H54 (cell line): ENCODE measurements around the gene CORO6.

Source experiments
- DNase-seq: peaks from one replicate; pipeline ENCODE4 v3.0.0; 2011; ENCODE audit warnings: low spot score, mixed read lengths; ENCODE audit not compliant: insufficient read length
- FAIRE-seq: peaks from 3 replicates; lab custom pipeline; 2011; peaks lifted over from hg19 to GRCh38; lab: Jason Lieb, UNC
- POLR2A ChIP-seq: IDR thresholded peaks from 2 replicates; pipeline ENCODE4 v1.6.1; 2011; ENCODE audit warnings: low read depth, mild to moderate bottlenecking, low read length

The CORO6 gene

DNA sequence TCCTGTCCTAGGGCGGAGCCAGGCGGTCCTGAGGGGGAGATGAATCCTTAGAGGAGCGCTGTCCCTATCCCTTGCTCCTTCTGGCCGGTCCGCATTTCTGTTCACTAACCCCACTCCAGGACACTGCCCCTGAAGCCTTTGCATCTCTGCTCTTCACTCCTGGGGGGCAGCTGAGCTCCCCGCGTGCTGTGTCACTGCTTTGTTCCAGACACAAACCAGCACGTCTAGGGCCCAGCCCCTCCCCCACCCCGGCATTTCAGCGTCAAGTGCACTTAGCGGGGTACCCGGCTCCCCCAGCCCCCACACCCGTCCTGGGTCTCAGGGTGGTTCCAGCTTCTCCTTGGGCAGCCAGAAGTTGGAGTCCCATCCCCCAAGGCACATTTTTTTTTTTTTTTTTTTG, 8.9 kb downstream of the CORO6 start:
- no peak for TF ChIP-seq POLR2A
- no peak for FAIRE-seq
- DNase-seq: no peak

DNA sequence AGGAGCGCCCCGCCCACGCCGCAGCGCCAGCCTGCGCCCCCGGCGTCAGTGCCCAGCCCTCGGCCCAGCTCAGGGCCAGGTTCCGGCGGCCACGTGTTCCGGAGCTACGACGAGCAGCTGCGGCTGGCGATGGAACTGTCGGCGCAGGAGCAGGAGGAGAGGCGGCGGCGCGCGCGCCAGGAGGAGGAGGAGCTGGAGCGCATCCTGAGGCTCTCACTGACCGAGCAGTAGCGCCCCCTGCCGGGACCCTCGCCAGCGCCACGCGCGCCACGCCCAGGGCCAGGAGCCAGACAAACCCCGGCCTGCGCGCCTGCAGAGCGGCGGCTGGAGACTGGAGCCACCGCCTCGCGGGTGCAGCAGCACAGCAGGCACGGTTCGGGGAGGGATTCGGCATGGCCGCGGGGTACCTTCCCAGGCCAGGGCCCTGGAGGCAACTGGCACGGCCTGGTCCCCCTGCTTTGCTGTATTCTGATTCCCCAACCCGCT, 9.3 kb downstream of the CORO6 start:
- no peak for TF ChIP-seq POLR2A
- FAIRE-seq: no peak
- DNase-seq: no peak

DNA sequence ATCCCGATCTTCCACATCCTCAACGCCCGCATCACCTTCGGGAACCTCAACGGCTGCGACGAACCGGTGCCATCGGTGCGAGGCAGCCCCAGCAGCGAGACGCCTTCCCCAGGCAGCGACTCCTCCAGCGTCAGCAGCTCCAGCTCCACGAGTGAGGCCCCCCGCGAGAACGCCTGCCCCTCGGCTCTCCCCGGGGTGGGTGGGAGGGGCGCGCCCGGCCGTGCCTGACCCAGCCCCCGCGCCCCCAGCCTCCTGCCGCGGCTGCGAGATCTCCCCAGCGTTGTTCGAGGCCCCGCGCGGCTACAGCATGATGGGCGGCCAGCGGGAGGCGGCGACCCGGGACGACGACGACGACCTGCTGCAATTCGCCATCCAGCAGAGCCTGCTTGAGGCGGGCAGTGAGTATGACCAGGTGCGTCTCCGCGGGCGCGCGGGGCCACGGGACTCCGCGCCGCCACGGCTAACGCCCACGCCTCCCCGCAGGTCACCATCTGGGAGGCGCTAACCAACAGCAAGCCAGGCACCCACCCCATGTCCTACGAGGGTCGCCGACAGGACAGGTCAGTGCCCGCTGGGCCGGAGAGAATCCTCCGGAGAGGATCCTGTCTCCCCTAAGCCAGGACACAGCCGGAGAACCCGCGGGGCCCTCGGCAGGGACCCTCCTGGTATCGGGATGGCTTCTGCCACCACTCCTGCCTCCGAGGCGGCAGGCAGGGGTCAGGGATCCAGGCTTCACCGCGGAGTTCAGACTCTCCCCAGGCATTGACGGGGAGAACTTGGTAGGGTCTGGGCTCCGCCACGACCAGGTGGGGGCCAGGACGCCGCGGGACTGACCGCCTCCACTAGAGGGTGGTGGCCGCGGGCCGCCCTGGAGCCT, 10.1 kb downstream of the CORO6 start:
- DNase-seq: no peak
- TF ChIP-seq POLR2A: no peak
- no peak for FAIRE-seq

DNA sequence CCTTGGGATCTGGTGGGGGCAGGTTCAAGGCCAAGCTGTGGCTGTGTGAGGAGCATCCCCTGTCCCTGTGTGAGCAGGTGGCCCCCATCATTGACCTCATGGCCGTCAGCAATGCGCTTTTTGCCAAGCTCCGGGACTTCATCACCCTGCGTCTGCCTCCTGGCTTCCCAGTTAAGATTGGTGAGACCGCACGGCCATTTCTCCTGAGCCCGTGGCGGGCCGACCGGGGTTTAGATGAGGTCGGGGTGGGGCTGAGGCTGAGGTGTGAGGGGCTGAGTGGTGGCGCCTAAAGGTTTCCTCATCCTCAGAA, 10.7 kb downstream of the CORO6 start:
- no peak for FAIRE-seq
- TF ChIP-seq POLR2A: no peak
- DNase-seq: no peak

DNA sequence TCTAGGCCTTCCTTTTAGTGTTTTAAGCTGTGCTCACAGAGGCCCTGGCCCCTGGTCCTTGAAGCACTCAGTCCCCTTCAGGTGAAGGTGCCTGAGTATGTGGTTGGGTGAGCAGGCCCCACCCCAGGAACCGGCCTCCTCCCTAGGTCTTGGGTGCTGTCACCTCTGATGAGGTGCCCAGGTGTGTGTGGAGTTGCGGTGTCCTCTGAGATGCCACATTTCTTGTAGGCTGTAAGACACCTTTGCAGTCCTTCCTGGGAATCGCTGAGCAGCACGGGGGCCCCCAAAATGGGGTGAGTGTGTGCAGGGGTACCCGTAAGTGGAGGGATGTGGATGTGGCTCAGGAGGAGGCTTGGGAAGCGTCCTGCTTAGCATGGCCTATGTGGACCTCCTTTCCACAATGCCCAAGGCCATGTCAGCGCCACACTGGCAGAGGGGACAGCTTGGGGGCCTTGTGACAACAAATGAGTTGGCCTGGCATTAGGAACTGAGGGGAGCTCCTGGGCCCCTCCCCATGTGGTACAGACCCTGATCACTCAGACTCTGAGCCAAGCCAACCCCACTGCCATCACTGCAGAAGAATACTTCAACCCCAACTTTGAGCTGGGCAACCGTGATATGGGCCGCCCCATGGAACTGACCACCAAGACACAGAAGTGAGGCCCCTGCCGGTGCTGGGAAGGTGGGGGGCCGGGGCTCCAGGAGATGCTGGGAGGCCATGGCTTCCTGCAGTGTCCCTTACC, 11.2 kb downstream of the CORO6 start:
- no peak for FAIRE-seq
- no peak for DNase-seq
- no peak for TF ChIP-seq POLR2A

DNA sequence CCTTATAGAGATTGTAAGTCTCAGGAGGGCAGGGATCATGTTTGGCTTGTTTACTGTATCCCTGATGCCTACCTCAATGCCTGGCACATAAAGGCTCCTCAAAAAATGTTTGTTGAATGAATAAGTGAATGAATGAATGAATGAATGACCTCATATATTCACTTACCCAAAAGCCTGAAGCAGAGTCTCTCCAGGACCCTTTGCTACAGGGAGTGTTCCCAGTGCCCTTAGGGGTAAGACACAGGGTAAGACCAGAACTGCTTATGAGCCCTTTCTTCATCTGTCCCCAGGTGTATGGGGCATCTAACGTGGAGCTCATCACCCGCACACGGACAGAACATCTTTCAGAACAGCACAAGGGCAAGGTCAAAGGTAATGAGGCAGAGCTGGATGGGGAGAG, 12.3 kb downstream of the CORO6 start:
- no peak for TF ChIP-seq POLR2A
- FAIRE-seq (no peak), DNase-seq (no peak)

DNA sequence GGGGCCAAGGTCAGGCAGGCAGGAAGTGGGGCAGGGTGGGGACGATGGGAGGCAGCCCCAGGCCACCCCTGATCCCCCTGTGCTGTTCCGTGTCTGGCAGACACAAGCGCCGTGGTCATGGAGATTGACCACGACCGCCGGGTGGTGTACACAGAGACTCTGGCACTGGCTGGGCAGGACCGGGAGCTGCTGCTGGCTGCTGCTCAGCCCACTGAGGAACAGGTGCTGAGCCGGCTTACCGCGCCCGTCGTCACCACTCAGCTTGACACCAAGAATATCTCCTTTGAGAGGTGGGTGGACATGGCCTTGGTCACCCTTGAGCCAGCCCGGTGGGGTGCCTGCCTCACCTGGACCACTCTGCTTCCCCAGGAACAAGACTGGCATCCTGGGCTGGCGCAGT, 13.7 kb downstream of the CORO6 start:
- FAIRE-seq: no peak
- TF ChIP-seq POLR2A: no peak
- DNase-seq: no peak

DNA sequence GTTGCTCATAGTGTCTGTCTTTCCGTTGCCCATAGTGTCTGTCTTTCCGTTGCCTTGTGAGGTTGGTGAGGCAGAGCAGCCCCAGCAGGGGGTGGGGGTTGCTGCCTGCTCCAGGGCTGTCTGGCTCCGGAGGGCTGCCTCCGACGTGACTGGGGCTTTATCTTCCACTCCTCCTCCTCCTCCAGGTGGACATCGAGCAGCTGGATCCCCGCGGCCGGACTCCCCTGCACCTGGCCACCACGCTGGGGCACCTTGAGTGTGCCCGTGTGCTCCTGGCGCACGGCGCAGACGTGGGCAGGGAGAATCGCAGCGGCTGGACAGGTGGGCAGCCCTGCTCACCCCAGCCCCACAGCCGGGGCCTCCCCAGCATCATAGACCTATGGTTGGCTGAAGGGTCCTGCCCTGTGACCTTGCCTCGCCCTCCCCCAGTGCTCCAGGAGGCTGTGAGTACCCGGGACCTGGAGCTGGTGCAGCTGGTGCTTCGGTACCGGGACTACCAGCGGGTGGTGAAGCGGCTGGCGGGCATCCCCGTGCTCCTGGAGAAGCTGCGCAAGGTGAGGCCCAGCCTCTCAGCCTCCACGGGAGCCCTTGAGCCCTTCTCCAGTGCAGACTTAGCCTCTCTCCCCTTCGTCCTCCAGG, 15.0 kb downstream of the CORO6 start:
- no peak for DNase-seq
- TF ChIP-seq POLR2A: no peak
- FAIRE-seq: no peak

DNA sequence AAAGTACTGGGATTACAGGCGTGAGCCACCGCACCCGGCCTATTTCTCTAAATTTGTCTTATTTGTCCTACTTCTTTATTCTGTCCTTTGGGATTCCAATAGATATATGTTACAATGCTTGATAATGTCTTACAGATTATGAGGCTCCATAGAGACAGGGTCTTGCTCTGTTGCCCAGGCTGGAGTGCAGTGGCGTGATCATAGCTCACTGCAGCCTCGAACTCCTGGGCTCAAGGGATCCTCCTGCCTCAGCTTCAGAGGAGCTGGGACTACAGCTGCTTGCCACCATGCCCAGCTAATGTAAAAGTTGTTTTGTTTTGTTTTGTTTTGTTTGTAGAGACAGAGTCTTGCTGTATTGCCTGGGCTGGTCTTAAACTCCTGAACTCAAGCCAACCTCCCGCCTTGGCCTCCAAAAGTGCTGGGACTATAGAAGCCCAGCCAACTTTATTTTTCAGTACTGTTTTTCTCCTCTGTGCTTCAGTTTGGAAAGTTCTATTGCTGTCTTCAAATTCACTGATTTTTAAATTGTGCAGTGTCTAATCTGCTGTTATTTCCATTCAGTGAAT, 19.5 kb downstream of the CORO6 start:
- no peak for TF ChIP-seq POLR2A
- FAIRE-seq (no peak), DNase-seq (no peak)

DNA sequence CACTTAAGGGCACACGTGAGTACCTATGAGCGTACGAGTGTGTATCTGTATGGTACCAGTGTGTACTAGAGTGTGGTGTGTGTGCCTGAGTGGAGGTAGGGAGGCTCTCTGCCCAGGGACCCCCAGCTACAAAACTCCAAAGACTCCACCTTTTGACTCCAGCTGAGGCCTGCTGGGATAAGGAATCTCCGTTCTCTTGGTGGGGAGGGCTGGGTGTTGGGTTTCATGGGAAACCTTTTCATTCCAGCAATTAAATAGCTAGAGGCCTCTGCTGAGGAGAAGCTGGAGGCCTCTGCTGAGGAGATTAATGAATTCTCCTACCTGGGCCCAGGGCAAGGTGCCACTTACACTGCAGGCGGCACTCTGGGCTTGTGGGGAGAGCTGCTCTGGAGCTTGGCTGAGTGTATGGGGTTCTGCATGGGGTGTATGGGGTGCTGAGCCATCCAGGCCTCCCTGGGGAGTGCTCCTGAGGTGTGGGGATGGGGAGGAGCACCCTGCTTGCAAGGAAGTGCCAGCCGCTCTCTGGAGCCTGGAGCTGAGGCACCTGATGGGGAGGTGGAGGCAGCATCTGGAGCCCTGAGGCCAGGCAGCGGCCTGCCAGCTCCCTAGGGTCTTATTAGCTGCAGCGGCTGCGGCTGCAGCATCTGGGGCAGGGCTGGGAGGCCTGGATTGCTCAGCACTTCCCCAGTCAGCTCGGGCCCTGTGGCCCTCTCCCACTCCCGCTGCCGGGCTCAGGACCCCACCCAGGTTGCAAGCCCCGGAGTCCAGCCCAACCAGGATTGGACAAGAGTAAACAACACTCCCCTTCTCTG, 25.1 kb downstream of the CORO6 start:
- no peak for TF ChIP-seq POLR2A
- DNase-seq (no peak), FAIRE-seq (no peak)

DNA sequence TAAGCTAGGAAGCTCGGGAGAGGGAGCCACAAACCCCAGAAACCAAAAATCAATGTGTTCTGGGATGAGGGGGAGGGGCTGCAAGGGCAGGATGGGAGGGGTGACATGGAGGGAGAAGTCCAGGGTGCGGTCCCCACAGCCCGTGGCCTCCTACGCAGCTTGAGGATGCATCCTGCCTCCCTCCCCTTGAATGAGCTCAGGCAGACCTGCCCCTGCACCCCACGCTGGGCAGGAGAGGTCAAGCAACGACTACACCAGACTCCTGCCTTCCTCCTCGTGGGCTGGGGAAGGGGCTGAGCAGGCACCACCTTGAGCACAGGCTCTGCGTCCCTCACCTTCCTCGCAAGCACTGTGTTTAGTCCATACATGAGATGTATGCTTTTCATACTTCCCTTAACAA, 25.9 kb downstream of the CORO6 start:
- TF ChIP-seq POLR2A: no peak
- DNase-seq: no peak
- no peak for FAIRE-seq

DNA sequence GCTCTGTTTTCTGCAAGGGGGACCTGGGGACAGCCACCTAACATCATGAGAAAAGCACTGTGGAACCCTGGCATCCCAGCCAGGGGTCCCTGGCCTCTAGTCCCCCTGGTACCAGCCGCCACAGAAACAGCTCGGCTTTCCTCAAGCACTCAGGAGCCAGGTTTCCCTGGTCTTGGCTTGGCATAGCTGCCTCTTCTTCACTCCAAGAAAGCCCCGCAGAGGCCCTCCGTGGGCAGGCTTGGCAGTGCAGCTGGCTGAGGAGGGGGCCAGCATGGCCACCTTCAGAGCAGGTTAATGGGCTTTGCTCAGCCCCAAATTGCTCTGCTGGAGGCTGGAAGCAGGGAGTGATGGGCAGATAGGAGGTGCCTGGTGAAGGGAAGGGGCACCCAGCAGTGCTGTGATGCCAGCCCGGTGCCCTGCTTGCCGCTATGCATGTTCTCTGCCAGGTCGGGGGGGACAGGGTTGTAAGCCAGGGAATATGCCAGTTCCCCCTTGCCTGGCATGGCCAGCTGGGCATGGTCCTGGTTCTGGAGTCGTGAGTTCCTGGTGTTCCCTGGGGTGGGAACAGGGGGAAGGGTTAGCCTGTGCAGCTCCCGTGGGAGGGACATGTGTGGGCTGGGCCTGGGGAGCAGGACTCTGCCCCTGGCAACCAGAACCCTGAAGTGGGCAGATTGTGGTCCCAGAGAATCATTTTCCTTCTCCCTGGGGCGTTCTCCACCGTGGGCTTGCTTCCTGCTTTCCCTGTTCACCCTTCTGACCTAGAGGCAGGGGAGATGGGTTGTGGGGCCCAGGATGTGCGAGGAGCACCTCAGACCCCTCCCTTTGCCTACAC, 26.6 kb downstream of the CORO6 start:
- no peak for TF ChIP-seq POLR2A
- FAIRE-seq (no peak), DNase-seq (no peak)
